Right lobe of liver (tissue), 6 donors: ENCODE data around the gene YBX2. TPM values are rescaled to one million over a fixed set of nuclear protein-coding genes. Genes with fewer than 3 reads are reported as not detected.

Experiments used
- ATAC-seq, 4 donors: fragments of 200-7000 bp; cut with Tn5 transposase; one replicate each; pipeline ENCODE4 v1.9.1; 2020; ENCODE audit warnings: mild to moderate bottlenecking in 4 of 4, moderate library complexity in 4 of 4
- DNase-seq, 3 donors: peaks; one replicate each; pipeline ENCODE4 v3.0.0-alpha.2; 2020
- H3K27ac ChIP-seq, 3 donors: fragments of 200-600 bp; one replicate each; pipeline ENCODE4 v1.8.0; 2022
- H3K27me3 ChIP-seq, 2 donors: fragments of 200-600 bp; one replicate each; pipeline ENCODE4 v1.8.0; 2022
- H3K36me3 ChIP-seq, 4 donors: fragments of 200-600 bp; sonication (generic) in 1 of 4; one replicate each; pipeline versions ENCODE4 v1.5.1 to v1.8.0; 2017 to 2022; ENCODE audit warnings: control low read depth in 1 of 4
- H3K4me1 ChIP-seq, 4 donors: fragments of 200-600 bp; sonication (generic) in 1 of 4; one replicate each; pipeline versions ENCODE4 v1.5.1 to v1.8.0; 2017 to 2022; ENCODE audit warnings: control low read depth in 1 of 4
- H3K4me3 ChIP-seq, 3 donors: fragments of 200-600 bp; one replicate each; pipeline ENCODE4 v1.8.0; 2022
- H3K9me3 ChIP-seq, 4 donors: fragments of 200-600 bp; sonication (generic) in 1 of 4; one replicate each; pipeline versions ENCODE4 v1.5.1 to v1.8.0; 2017 to 2022; ENCODE audit warnings: control low read depth in 1 of 4
- POLR2A ChIP-seq: fragments of 450-650 bp; IDR thresholded peaks from one replicate; pipeline ENCODE4 v1.6.1; 2017; ENCODE audit warnings: antibody characterized with exemption, mild to moderate bottlenecking
- WGBS: methylation state at CpG from one replicate; pipeline ENCODE4 v1.1.6; 2018; ENCODE audit warnings: low coverage, low lambda C conversion rate; ENCODE audit not compliant: insufficient coverage; ENCODE audit errors: missing lambda C conversion rate; 5-methylcytosine and 5-hydroxymethylcytosine counted together
- intact Hi-C, 2 donors: fragments of 100-400 bp; cut with DNase I; formaldehyde crosslinking; loops; one replicate each; pipeline versions ENCODE4 v1.11.2 to v1.14.1; 2022
- total RNA-seq, 6 experiments: library from RNA; depleted of rRNA in 2 of 6; stranded (reverse); fragments of >200 nt in 2 of 6; fragmentation: NEBNext Ultra II Directional in 3 of 6; extraction: Animal tissue kit (Norgen Biotek cat#: 25700) in 3 of 6; gene quantifications; one replicate each; pipeline versions ENCODE4 v1.1.0 to v1.2.4, GENCODE V29; 2016 to 2023
- TF ChIP-seq, protein P1 (sequence below), 4 donors: fragments of 200-600 bp in 3 of 4; fragments of 450-650 bp in 1 of 4; IDR thresholded peaks; one replicate each; pipeline versions ENCODE4 v1.5.1 to v1.8.0; 2016 to 2022; ENCODE audit warnings: antibody characterized with exemption in 4 of 4, mild to moderate bottlenecking in 2 of 4
- donor health status: DM: no; HTN: yes; CAD: no.
- donor health status: DM: no; HTN: no; CAD: no.
- donor health status: DM: no; HTN: no; CAD: no.
- donor health status: DM: no; HTN: yes; CAD: no.
- donor health status: DM: no; HTN: yes; CAD: no.

YBX2 gene
- total RNA-seq, 6 experiments from 2014 or later = 0.27 to 1.7 (median 0.90) TPM

DNA sequence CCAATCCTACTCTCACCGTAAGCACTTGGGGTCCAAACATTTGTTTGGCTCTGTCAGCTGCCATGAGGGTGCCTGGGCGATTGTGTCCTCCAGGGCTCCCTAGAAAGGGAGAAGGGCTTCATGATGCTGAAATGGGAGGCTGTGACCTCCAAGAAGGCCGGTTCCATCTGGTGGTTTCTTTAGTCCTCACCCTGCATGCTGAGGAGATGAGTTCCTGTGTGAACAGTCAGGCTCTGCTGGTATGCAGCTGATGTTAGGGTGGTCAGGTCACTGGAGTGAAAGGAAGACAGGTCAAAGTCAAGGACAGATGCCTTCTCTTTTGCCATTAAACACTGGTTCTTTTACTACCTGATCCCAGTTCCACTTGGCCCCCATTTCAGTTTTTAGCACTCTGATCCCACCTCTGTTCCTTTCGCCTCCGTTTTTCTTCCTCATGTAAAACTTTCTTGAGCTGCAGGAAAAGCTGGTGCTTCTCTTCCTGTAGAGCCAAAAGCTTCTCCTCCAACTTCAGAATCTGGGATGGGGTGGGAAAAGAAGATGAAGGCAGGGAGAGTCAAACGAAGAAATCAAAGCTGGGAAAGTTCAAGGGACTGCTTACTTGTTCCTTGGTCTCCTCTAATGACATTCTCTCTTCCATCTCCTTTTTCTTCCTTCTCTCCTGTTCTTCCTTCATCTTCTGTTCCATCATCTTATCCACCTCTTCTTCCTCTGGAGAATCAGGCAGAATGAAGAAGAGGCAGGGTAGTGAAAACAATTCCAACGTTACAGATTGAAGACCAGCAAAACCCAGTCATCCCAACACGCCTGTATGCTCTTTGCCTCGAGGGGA is 19.7 kb upstream of the YBX2 start:
- no peak for ATAC-seq
- Histone ChIP-seq H3K27ac (peak overlapping the region in 2 of 3 donors; percentile 84 to 96), H3K36me3 (peaks cover 11 to 58% (median 31%) of the 10 kb centered on the region in 4 donors), H3K4me3 (peak overlapping the region; percentile 72 to 95 (median 82)), H3K4me1 (peaks cover 0 to 21% (median 12%) of the 10 kb centered on the region in 4 donors), H3K27me3 (no peaks in the 10 kb centered on the region), H3K9me3 (no peaks in the 10 kb centered on the region)
- 34% methylated on average over 8 of the region's 9 CpGs for WGBS
- intact Hi-C loops = no loop called here
- TF ChIP-seq POLR2A = no peak
- TF ChIP-seq, protein P1, sequence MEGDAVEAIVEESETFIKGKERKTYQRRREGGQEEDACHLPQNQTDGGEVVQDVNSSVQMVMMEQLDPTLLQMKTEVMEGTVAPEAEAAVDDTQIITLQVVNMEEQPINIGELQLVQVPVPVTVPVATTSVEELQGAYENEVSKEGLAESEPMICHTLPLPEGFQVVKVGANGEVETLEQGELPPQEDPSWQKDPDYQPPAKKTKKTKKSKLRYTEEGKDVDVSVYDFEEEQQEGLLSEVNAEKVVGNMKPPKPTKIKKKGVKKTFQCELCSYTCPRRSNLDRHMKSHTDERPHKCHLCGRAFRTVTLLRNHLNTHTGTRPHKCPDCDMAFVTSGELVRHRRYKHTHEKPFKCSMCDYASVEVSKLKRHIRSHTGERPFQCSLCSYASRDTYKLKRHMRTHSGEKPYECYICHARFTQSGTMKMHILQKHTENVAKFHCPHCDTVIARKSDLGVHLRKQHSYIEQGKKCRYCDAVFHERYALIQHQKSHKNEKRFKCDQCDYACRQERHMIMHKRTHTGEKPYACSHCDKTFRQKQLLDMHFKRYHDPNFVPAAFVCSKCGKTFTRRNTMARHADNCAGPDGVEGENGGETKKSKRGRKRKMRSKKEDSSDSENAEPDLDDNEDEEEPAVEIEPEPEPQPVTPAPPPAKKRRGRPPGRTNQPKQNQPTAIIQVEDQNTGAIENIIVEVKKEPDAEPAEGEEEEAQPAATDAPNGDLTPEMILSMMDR (IDR thresholded peaks at IDR 0.05) = no peak
- DNase-seq = no peak

DNA sequence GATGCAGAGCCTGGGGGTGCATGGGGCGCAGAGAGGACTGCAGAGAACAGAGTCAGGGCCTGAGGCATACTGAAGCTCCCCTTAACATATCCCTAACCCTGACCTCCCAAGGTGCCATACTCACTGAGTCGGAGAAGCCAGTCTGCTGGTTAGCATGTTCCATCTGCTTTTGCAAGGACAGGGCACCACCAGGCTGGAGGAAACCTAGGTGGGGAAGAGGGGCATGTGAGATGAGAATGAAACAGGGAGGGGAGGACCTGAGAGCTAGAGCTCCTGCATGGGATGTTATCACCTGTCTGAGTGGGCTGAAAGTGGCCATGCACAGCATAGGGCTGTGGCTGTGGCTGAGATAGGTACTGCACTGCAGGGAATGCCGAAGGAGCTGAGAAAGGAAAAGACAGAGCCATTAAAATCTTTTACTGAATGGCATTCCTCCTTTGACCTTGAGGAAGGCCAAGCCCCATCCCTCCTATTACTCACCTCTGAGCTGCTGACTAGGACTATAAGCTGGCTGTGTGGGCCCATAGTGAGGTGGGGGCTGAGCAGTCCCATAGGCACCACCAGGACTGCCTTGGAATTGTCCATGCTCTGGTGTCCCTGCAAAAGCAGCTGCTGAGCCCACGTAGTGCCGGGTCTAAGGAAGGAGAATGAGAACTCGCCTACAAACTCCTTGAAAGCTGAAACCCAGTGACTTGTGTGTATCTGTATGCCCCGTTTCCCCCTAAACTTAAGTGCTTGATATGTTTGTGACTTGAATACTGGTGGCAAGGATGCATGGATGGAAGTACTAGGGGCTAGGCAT is 18.9 kb upstream of the YBX2 start:
- ATAC-seq = no peak
- Histone ChIP-seq H3K36me3 (peaks cover 11 to 53% (median 31%) of the 10 kb centered on the region in 4 donors), H3K27ac (no peak overlapping the region), H3K9me3 (no peaks in the 10 kb centered on the region), H3K4me1 (peaks cover 0 to 26% (median 12%) of the 10 kb centered on the region in 4 donors), H3K27me3 (no peaks in the 10 kb centered on the region), H3K4me3 (no peak overlapping the region)
- TF ChIP-seq, protein P1 (IDR thresholded peaks at IDR 0.05) = no peak
- peak; percentile 23 for TF ChIP-seq POLR2A
- DNase-seq = no peak
- WGBS = 85% methylated on average over 3 of the region's 7 CpGs
- intact Hi-C loops = no loop called here

DNA sequence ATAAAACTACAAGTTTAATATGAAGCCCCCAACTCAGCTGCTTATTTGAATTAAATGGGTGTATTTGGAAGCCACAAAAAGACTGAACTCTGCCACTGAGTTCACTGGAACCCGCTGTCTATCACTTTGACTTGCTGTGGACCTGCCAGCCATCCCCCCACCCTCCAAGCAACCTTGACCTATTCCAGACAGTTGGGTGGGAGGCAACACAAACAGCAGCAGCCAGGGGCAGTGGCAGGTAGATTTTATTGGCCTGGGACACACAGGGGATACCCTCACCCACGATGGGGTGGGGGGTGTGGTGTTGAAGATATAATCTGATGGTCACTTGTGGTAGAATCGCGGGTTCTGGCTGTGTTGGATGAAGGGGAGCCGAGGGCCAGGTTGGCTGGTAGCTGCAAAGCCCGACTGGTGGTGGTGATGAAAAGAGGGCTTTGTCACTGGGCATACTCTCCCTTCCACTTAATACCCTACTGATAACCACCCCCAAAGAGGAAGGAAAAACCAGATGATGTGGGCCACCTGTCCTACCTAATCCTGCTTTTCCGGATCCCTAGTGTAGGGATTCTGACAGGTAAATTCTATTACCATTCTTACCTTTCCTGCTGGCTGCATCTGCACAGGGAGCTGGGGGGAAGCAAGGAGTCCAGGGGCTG is 18.1 kb upstream of the YBX2 start:
- 71% methylated on average over 6 of the region's 7 CpGs for WGBS
- H3K36me3 ChIP-seq = peaks cover 11 to 48% (median 30%) of the 10 kb centered on the region in 4 donors
- no peak overlapping the region for H3K27ac ChIP-seq
- DNase-seq (no peak), ATAC-seq (no peak)
- H3K4me3 ChIP-seq = no peak overlapping the region
- no peaks in the 10 kb centered on the region for H3K9me3 ChIP-seq
- H3K4me1 ChIP-seq = peaks cover 0 to 26% (median 12%) of the 10 kb centered on the region in 4 donors
- intact Hi-C loops = no loop called here
- no peaks in the 10 kb centered on the region for H3K27me3 ChIP-seq
- TF ChIP-seq POLR2A = no peak
- TF ChIP-seq, protein P1 (IDR thresholded peaks at IDR 0.05) = no peak

DNA sequence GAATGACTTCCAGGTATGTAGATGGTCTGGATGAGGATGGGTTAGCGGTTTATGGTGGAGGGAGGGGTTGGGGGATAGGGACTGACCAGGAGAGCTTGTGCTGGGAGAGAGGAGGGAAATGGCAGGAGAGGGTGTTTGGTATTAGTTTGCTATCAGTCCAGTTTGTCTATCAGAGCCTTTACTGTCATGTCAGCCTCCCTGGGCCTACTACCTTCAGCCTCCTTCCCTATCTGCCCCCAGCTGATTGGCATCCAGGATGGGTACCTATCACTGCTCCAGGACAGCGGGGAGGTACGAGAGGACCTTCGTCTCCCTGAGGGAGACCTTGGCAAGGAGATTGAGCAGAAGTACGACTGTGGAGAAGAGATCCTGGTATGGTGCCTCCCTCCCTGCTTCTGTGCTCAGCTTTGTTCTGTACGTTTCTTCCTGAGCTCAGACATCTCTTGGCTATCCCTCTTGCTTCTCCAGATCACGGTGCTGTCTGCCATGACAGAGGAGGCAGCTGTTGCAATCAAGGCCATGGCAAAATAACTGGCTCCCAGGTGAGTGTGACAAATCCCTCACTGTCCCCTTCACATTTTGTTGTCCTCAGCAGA is 16.8 kb upstream of the YBX2 start:
- ATAC-seq = no peak
- TF ChIP-seq POLR2A = no peak
- TF ChIP-seq, protein P1 (IDR thresholded peaks at IDR 0.05) = no peak
- DNase-seq = no peak
- Histone ChIP-seq H3K27ac (no peak overlapping the region), H3K27me3 (no peaks in the 10 kb centered on the region), H3K4me1 (peaks cover 0 to 26% (median 12%) of the 10 kb centered on the region in 4 donors), H3K4me3 (no peak overlapping the region), H3K36me3 (peaks cover 11 to 47% (median 29%) of the 10 kb centered on the region in 4 donors), H3K9me3 (no peaks in the 10 kb centered on the region)
- intact Hi-C loops = no loop called here
- WGBS = 84% methylated on average over 2 of the region's 7 CpGs
